Kidney (tissue), 14 donors: ENCODE results near the gene CCDC170. TPM values are rescaled to one million over a fixed set of nuclear protein-coding genes. Genes with fewer than 3 reads are reported as not detected.
"Not testable (repeated sequence)": the region's sequence is repeated elsewhere in the genome, so short reads cannot be mapped to it uniquely, and the experiment has no call there.

Experiments used
- DNase-seq, 5 donors: peaks; one replicate each; pipeline ENCODE4 v3.0.0-alpha.2; 2013 to 2020
- FAIRE-seq: peaks from 2 replicates; lab custom pipeline; 2012; peaks lifted over from hg19 to GRCh38; lab: Jason Lieb, UNC
- H3K27ac ChIP-seq, 2 donors: one replicate each; pipeline ENCODE4 v1.7.0; 2013; ENCODE audit warnings: low read depth in 2 of 2, low read length in 2 of 2, inconsistent platforms in 1 of 2
- H3K27me3 ChIP-seq: one replicate; pipeline ENCODE4 v1.7.1; 2013; ENCODE audit warnings: low read length, inconsistent platforms; ENCODE audit not compliant: control insufficient read depth, insufficient read depth
- H3K36me3 ChIP-seq, 3 donors: one replicate each; pipeline versions ENCODE4 v1.7.0 to v1.7.1; 2013; ENCODE audit warnings: low read length in 3 of 3, control low read depth in 1 of 3, inconsistent platforms in 1 of 3; ENCODE audit not compliant: insufficient read depth in 3 of 3, control insufficient read depth in 2 of 3
- H3K4me1 ChIP-seq, 3 donors: one replicate each; pipeline versions ENCODE4 v1.7.0 to v1.7.1; 2013; ENCODE audit warnings: low read length in 3 of 3, inconsistent platforms in 1 of 3, low read depth in 1 of 3; ENCODE audit not compliant: control insufficient read depth in 2 of 3, insufficient read depth in 2 of 3
- H3K4me3 ChIP-seq, 3 donors: one replicate each; pipeline versions ENCODE4 v1.7.0 to v1.8.1; 2013; ENCODE audit warnings: low read length in 3 of 3, control low read depth in 1 of 3, inconsistent platforms in 1 of 3
- H3K9ac ChIP-seq, 3 donors: one replicate each; pipeline versions ENCODE4 v1.7.0 to v1.7.1; 2013; ENCODE audit warnings: low read length in 3 of 3, control low read depth in 1 of 3, inconsistent platforms in 1 of 3
- H3K9me3 ChIP-seq, 3 donors: one replicate each; pipeline versions ENCODE4 v1.7.0 to v1.7.1; 2013; ENCODE audit warnings: low read length in 3 of 3, control low read depth in 1 of 3, inconsistent platforms in 1 of 3; ENCODE audit not compliant: control insufficient read depth in 2 of 3, insufficient read depth in 1 of 3
- CTCF ChIP-seq: IDR thresholded peaks from 3 replicates; pipeline ENCODE4 v1.5.1; 2012; ENCODE audit warnings: mild to moderate bottlenecking, moderate library complexity, borderline replicate concordance; ENCODE audit not compliant: insufficient read depth; ENCODE audit errors: extremely low read depth
- intact Hi-C: fragments of 100-400 bp; cut with DNase I; formaldehyde crosslinking; loops from one replicate; pipeline ENCODE4 v1.11.1; 2022
- polyA plus RNA-seq: library from polyadenylated mRNA; stranded (reverse); fragments of 350-450 nt; fragmentation: Illumina TruSeq; extraction: RNeasy Lipid Tissue Mini Kit (QIAGEN cat#74804); gene quantifications from one replicate; pipeline ENCODE4 v1.2.3, GENCODE V29; 2014; ENCODE audit warnings: low read depth, low replicate concordance; ENCODE audit not compliant: insufficient read depth
- total RNA-seq: library from RNA; stranded (reverse); fragmentation: NEBNext Ultra II Directional; extraction: Animal tissue kit (Norgen Biotek cat#: 25700); gene quantifications from one replicate; pipeline ENCODE4 v1.2.1, GENCODE V29; 2021
- donor health status: control.
- donor health status: control.
- donor health status: control.
- donor health status: control.
- donor health status: control.
- donor health status: DM: yes; HTN: yes; CAD: no.
- donor health status: Normal renal cell carcinoma (clear cell type).

The CCDC170 gene
- total and polyA plus RNA-seq, 2 donors from 2014 or later = 0.34 to 2.1 TPM

GRCh38 chr6:151539506-151540268 lies 45.9 kb downstream of the CCDC170 start:
- Histone ChIP-seq H3K36me3 (no peaks in the 10 kb centered on the region), H3K9me3 (peaks cover 0 to 5% (median 0%) of the 10 kb centered on the region in 3 donors), H3K27ac (no peak overlapping the region), H3K4me1 (no peaks in the 10 kb centered on the region), H3K9ac (no peak overlapping the region), H3K4me3 (no peak overlapping the region), H3K27me3 (no peaks in the 10 kb centered on the region)
- FAIRE-seq (no peak), DNase-seq (no peak)
- intact Hi-C loops = no loop called here
- no peak for TF ChIP-seq CTCF

- Histone ChIP-seq H3K36me3 (no peaks in the 10 kb centered on the region), H3K27me3 (no peaks in the 10 kb centered on the region), H3K27ac (no peak overlapping the region), H3K9me3 (peaks cover 0 to 1% (median 0%) of the 10 kb centered on the region in 3 donors), H3K4me1 (no peaks in the 10 kb centered on the region), H3K4me3 (no peak overlapping the region), H3K9ac (no peak overlapping the region)
- no peak for TF ChIP-seq CTCF
- intact Hi-C loops = no loop called here
- FAIRE-seq = no peak
- no peak for DNase-seq
Observed at GRCh38 chr6:151544453-151544852, 50.6 kb downstream of the CCDC170 start.

- H3K27me3 ChIP-seq, DNase-seq, H3K4me3 ChIP-seq, H3K9me3 ChIP-seq, H3K4me1 ChIP-seq, H3K9ac ChIP-seq, FAIRE-seq, intact Hi-C loops, H3K36me3 ChIP-seq, H3K27ac ChIP-seq: not testable (repeated sequence)
Observed at GRCh38 chr6:151544884-151545283, 51.1 kb downstream of the CCDC170 start.

- Histone ChIP-seq H3K4me3 (no peak overlapping the region), H3K27me3 (no peaks in the 10 kb centered on the region), H3K9ac (no peak overlapping the region), H3K36me3 (no peaks in the 10 kb centered on the region), H3K27ac (no peak overlapping the region), H3K4me1 (no peaks in the 10 kb centered on the region), H3K9me3 (peaks cover 0 to 6% (median 2%) of the 10 kb centered on the region in 3 donors)
- DNase-seq = no peak
- intact Hi-C loops = no loop called here
- no peak for FAIRE-seq
- TF ChIP-seq CTCF = no peak
Observed at GRCh38 chr6:151546941-151547659, 53.3 kb downstream of the CCDC170 start.
